Endodermal cell (in vitro differentiated cells): Measurements from ENCODE around the gene ZSCAN5C. TPM values are rescaled to one million over a fixed set of nuclear protein-coding genes. Genes with fewer than 3 reads are reported as not detected.

Source experiments
- DNase-seq: peaks from one replicate; pipeline ENCODE4 v3.0.0-alpha.2; 2017
- H3K27ac ChIP-seq: 2 replicates; pipeline ENCODE4 v1.5.1; 2013; ENCODE audit warnings: mild to moderate bottlenecking, low read depth, low read length, moderate library complexity
- H3K27me3 ChIP-seq: 2 replicates; pipeline ENCODE4 v1.6.1; 2013; ENCODE audit warnings: mild to moderate bottlenecking, low read length, moderate library complexity; ENCODE audit not compliant: insufficient read depth, control insufficient read depth, poor library complexity, severe bottlenecking
- H3K36me3 ChIP-seq: 2 replicates; pipeline ENCODE4 v1.7.0; 2013; ENCODE audit warnings: mild to moderate bottlenecking, low read length, moderate library complexity; ENCODE audit not compliant: control insufficient read depth, insufficient read depth
- H3K4me1 ChIP-seq: one replicate; pipeline ENCODE4 v1.7.0; 2013; ENCODE audit warnings: low read length; ENCODE audit not compliant: control insufficient read depth, insufficient read depth
- H3K4me3 ChIP-seq: 2 replicates; pipeline ENCODE4 v1.5.1; 2013; ENCODE audit warnings: mild to moderate bottlenecking, low read length, moderate library complexity
- H3K9ac ChIP-seq: 2 replicates; pipeline ENCODE4 v1.6.1; 2013; ENCODE audit warnings: mild to moderate bottlenecking, low read length, moderate library complexity; ENCODE audit not compliant: poor library complexity, severe bottlenecking; ENCODE audit errors: extremely low read depth
- H3K9me3 ChIP-seq: 2 replicates; pipeline ENCODE4 v1.6.1; 2013; ENCODE audit warnings: mild to moderate bottlenecking, low read length, moderate library complexity; ENCODE audit not compliant: control insufficient read depth
- H3K27ac Mint-ChIP-seq: 2 replicates; pipeline ENCODE4 v1.8.0; 2020; ENCODE audit warnings: mixed read lengths
- H3K27me3 Mint-ChIP-seq: 2 replicates; pipeline ENCODE4 v1.8.0; 2021; ENCODE audit warnings: mild to moderate bottlenecking, mixed read lengths; ENCODE audit not compliant: insufficient read depth
- H3K36me3 Mint-ChIP-seq: 2 replicates; pipeline ENCODE4 v1.8.0; 2020; ENCODE audit warnings: low read depth, mixed read lengths
- H3K4me1 Mint-ChIP-seq: 2 replicates; pipeline ENCODE4 v1.8.0; 2020; ENCODE audit warnings: mixed read lengths
- H3K4me3 Mint-ChIP-seq: 2 replicates; pipeline ENCODE4 v1.8.0; 2020; ENCODE audit warnings: mild to moderate bottlenecking, moderate library complexity, mixed read lengths
- H3K9me3 Mint-ChIP-seq: 2 replicates; pipeline ENCODE4 v1.8.0; 2020; ENCODE audit warnings: mild to moderate bottlenecking, mixed read lengths
- CTCF ChIP-seq: fragments of 200-600 bp; sonication (generic); conservative IDR thresholded peaks from 2 replicates; pipeline ENCODE4 v1.5.0; 2021; ENCODE audit warnings: antibody characterized with exemption, mild to moderate bottlenecking
- WGBS, 2 experiments: methylation state at CpG; one replicate each; pipeline versions ENCODE4 v1.1.5 to v1.1.7; 2013; ENCODE audit warnings: missing lambda C conversion rate in 2 of 2, mixed read lengths in 1 of 2; ENCODE audit not compliant: insufficient coverage in 1 of 2, insufficient read length in 1 of 2; 5-methylcytosine and 5-hydroxymethylcytosine counted together
- total RNA-seq, 2 donors: library from RNA; stranded (reverse); fragmentation: NEBNext Ultra II Directional in 1 of 2; extraction: Animal tissue kit (Norgen Biotek cat#: 25700) in 1 of 2; gene quantifications; 2 replicates in 1 of 2; 3 replicates in 1 of 2; pipeline ENCODE4 v1.2.1, GENCODE V29; 2021

ZSCAN5C gene
- total RNA-seq, 2 donors from 2014 or later: not detected

GRCh38 chr19:56176881-56177280 is 25.2 kb upstream of the ZSCAN5C start:
- no peak overlapping the region for H3K4me3 Mint-ChIP-seq
- Histone ChIP-seq H3K4me1 (no peaks in the 10 kb centered on the region), H3K27ac (no peak overlapping the region), H3K27me3 (no peaks in the 10 kb centered on the region), H3K4me3 (no peak overlapping the region), H3K9me3 (no peaks in the 10 kb centered on the region), H3K9ac (no peak overlapping the region), H3K36me3 (no peaks in the 10 kb centered on the region)
- H3K27ac Mint-ChIP-seq: no peak overlapping the region
- H3K27me3 Mint-ChIP-seq: peaks cover 25% of the 10 kb centered on the region
- 88% methylated on average over 18 of the region's 18 CpGs for WGBS, 2 experiments
- H3K9me3 Mint-ChIP-seq: no peaks in the 10 kb centered on the region
- DNase-seq: no peak
- TF ChIP-seq CTCF: no peak
- no peaks in the 10 kb centered on the region for H3K36me3 Mint-ChIP-seq
- peaks cover 17% of the 10 kb centered on the region for H3K4me1 Mint-ChIP-seq

- Histone ChIP-seq H3K4me1 (no peaks in the 10 kb centered on the region), H3K36me3 (no peaks in the 10 kb centered on the region), H3K9ac (no peak overlapping the region), H3K4me3 (no peak overlapping the region), H3K27ac (no peak overlapping the region), H3K27me3 (no peaks in the 10 kb centered on the region), H3K9me3 (no peaks in the 10 kb centered on the region)
- no peaks in the 10 kb centered on the region for H3K9me3 Mint-ChIP-seq
- peaks cover 31% of the 10 kb centered on the region for H3K27me3 Mint-ChIP-seq
- no peak overlapping the region for H3K4me3 Mint-ChIP-seq
- H3K36me3 Mint-ChIP-seq: no peaks in the 10 kb centered on the region
- no peak for TF ChIP-seq CTCF
- WGBS, 2 experiments: 69 to 77% methylated on average over 3 to 11 of the region's 11 CpGs
- DNase-seq: no peak
- H3K27ac Mint-ChIP-seq: no peak overlapping the region
- H3K4me1 Mint-ChIP-seq: peaks cover 17% of the 10 kb centered on the region
Observed at GRCh38 chr19:56177564-56178243, 24.4 kb upstream of the ZSCAN5C start.

- H3K27ac ChIP-seq: no peak overlapping the region
- no peak overlapping the region for H3K4me3 ChIP-seq
- H3K9me3 Mint-ChIP-seq: no peaks in the 10 kb centered on the region
- no peak overlapping the region for H3K9ac ChIP-seq
- no peak overlapping the region for H3K4me3 Mint-ChIP-seq
- no peaks in the 10 kb centered on the region for H3K27me3 ChIP-seq
- 73 to 88% methylated on average over 14 to 17 of the region's 17 CpGs for WGBS, 2 experiments
- peak; percentile 54 for DNase-seq
- H3K36me3 ChIP-seq: no peaks in the 10 kb centered on the region
- peak; percentile 51 for TF ChIP-seq CTCF
- no peak overlapping the region for H3K27ac Mint-ChIP-seq
- no peaks in the 10 kb centered on the region for H3K9me3 ChIP-seq
- peaks cover 4% of the 10 kb centered on the region for H3K4me1 Mint-ChIP-seq
- no peaks in the 10 kb centered on the region for H3K36me3 Mint-ChIP-seq
- no peaks in the 10 kb centered on the region for H3K4me1 ChIP-seq
- peaks cover 31% of the 10 kb centered on the region for H3K27me3 Mint-ChIP-seq
Observed at GRCh38 chr19:56189785-56190184, 12.3 kb upstream of the ZSCAN5C start.
